H9 (cell line): ENCODE measurements around the gene DCUN1D2. TPM values are rescaled to one million over a fixed set of nuclear protein-coding genes. Genes with fewer than 3 reads are reported as not detected.

ENCODE experiments used
- DNase-seq: peaks from one replicate; pipeline ENCODE4 v3.0.0-alpha.2; 2017
- H2AFZ ChIP-seq: one replicate; pipeline ENCODE4 v1.6.1; 2013; ENCODE audit warnings: mild to moderate bottlenecking, low read length, control low read depth, moderate library complexity
- H2AK5ac ChIP-seq: 2 replicates; pipeline ENCODE4 v1.6.1; 2013; ENCODE audit warnings: low read length, control low read depth, mixed read lengths; ENCODE audit not compliant: insufficient read length
- H2BK120ac ChIP-seq: one replicate; pipeline ENCODE4 v1.6.1; 2013; ENCODE audit warnings: low read depth, mild to moderate bottlenecking, low read length, control low read depth, inconsistent platforms; ENCODE audit not compliant: poor library complexity, severe bottlenecking
- H2BK12ac ChIP-seq: 2 replicates; pipeline ENCODE4 v1.6.1; 2013; ENCODE audit warnings: low read length, control low read depth, mixed read lengths, low read depth; ENCODE audit not compliant: insufficient read length
- H2BK15ac ChIP-seq: 2 replicates; pipeline ENCODE4 v1.6.1; 2013; ENCODE audit warnings: low read depth, low read length, control low read depth
- H2BK20ac ChIP-seq: one replicate; pipeline ENCODE4 v1.6.1; 2013; ENCODE audit warnings: low read depth, mild to moderate bottlenecking, low read length, control low read depth, inconsistent platforms; ENCODE audit not compliant: poor library complexity, severe bottlenecking
- H2BK5ac ChIP-seq: 2 replicates; pipeline ENCODE4 v1.6.1; 2013; ENCODE audit warnings: low read length, control low read depth, mixed read lengths; ENCODE audit not compliant: insufficient read length
- H3K14ac ChIP-seq: 2 replicates; pipeline ENCODE4 v1.6.1; 2013; ENCODE audit warnings: low read length, control low read depth; ENCODE audit not compliant: insufficient read depth
- H3K18ac ChIP-seq: 2 replicates; pipeline ENCODE4 v1.6.1; 2013; ENCODE audit warnings: low read depth, mild to moderate bottlenecking, mixed read lengths, low read length, control low read depth; ENCODE audit not compliant: insufficient read length
- H3K23ac ChIP-seq: 2 replicates; pipeline ENCODE4 v1.6.1; 2013; ENCODE audit warnings: low read length, control low read depth, mixed read lengths, low read depth; ENCODE audit not compliant: insufficient read length
- H3K23me2 ChIP-seq: 2 replicates; pipeline ENCODE4 v1.6.1; 2013; ENCODE audit warnings: low read depth, mild to moderate bottlenecking, mixed read lengths, low read length, control low read depth; ENCODE audit not compliant: insufficient read length, poor library complexity, severe bottlenecking
- H3K27ac ChIP-seq: 2 replicates; pipeline ENCODE4 v1.5.1; 2013; ENCODE audit warnings: low read length, control low read depth, mixed read lengths, low read depth; ENCODE audit not compliant: insufficient read length
- H3K27me3 ChIP-seq: 2 replicates; pipeline ENCODE4 v1.6.1; 2013; ENCODE audit warnings: low read length, control low read depth, inconsistent platforms; ENCODE audit not compliant: insufficient read depth
- H3K4ac ChIP-seq: 2 replicates; pipeline ENCODE4 v1.6.1; 2013; ENCODE audit warnings: low read depth, mild to moderate bottlenecking, control low read depth, inconsistent platforms, low read length, moderate library complexity
- H3K4me1 ChIP-seq: 2 replicates; pipeline ENCODE4 v1.6.1; 2013; ENCODE audit warnings: low read length, control low read depth, inconsistent platforms; ENCODE audit not compliant: insufficient read depth
- H3K4me2 ChIP-seq: 2 replicates; pipeline ENCODE4 v1.6.1; 2013; ENCODE audit warnings: low read length, control low read depth, mixed read lengths; ENCODE audit not compliant: insufficient read length, insufficient read depth
- H3K56ac ChIP-seq: 2 replicates; pipeline ENCODE4 v1.6.1; 2013; ENCODE audit warnings: low read depth, mild to moderate bottlenecking, mixed read lengths, low read length, control low read depth; ENCODE audit not compliant: insufficient read length
- H3K79me1 ChIP-seq: 2 replicates; pipeline ENCODE4 v1.6.1; 2013; ENCODE audit warnings: low read depth, mild to moderate bottlenecking, moderate library complexity, low read length, control low read depth, inconsistent platforms; ENCODE audit not compliant: insufficient read depth, poor library complexity, severe bottlenecking
- H3K79me2 ChIP-seq: 2 replicates; pipeline ENCODE4 v1.6.1; 2013; ENCODE audit warnings: low read length, control low read depth, inconsistent platforms; ENCODE audit not compliant: insufficient read depth
- H3K9ac ChIP-seq: 2 replicates; pipeline ENCODE4 v1.6.1; 2013; ENCODE audit warnings: low read length, control low read depth, mixed read lengths; ENCODE audit not compliant: insufficient read length; ENCODE audit errors: extremely low read depth
- H3K9me3 ChIP-seq: one replicate; pipeline ENCODE4 v1.6.1; 2013; ENCODE audit warnings: low read depth, low read length, inconsistent platforms; ENCODE audit not compliant: control insufficient read depth
- H3T11ph ChIP-seq: one replicate; pipeline ENCODE4 v1.6.1; 2013; ENCODE audit warnings: mild to moderate bottlenecking, low read length, control low read depth, inconsistent platforms
- H4K20me1 ChIP-seq: one replicate; pipeline ENCODE4 v1.6.1; 2013; ENCODE audit not compliant: control insufficient read depth, insufficient read length, insufficient read depth
- H4K5ac ChIP-seq: 2 replicates; pipeline ENCODE4 v1.6.1; 2013; ENCODE audit warnings: low read depth, mild to moderate bottlenecking, mixed read lengths, low read length, control low read depth; ENCODE audit not compliant: insufficient read length
- H4K8ac ChIP-seq: replicated peaks from 2 replicates; pipeline ENCODE4 v1.6.1; 2013; ENCODE audit warnings: low read length, control low read depth, mixed read lengths, low read depth; ENCODE audit not compliant: insufficient read length
- H4K91ac ChIP-seq: 2 replicates; pipeline ENCODE4 v1.6.1; 2013; ENCODE audit warnings: low read depth, mild to moderate bottlenecking, moderate library complexity, mixed read lengths, low read length, control low read depth; ENCODE audit not compliant: insufficient read length
- H3K27ac Mint-ChIP-seq, 3 experiments: 2 replicates in 2 of 3; 3 replicates in 1 of 3; pipeline ENCODE4 v1.8.0; 2020 to 2021; ENCODE audit warnings: mixed read lengths in 3 of 3, mild to moderate bottlenecking in 1 of 3, moderate library complexity in 1 of 3
- H3K27me3 Mint-ChIP-seq: 2 replicates; pipeline ENCODE4 v1.8.0; 2021; ENCODE audit warnings: low read depth, mild to moderate bottlenecking, moderate library complexity, mixed read lengths
- H3K36me3 Mint-ChIP-seq, 3 experiments: 2 replicates in 2 of 3; 3 replicates in 1 of 3; pipeline ENCODE4 v1.8.0; 2020 to 2021; ENCODE audit warnings: low read depth in 3 of 3, mixed read lengths in 3 of 3; ENCODE audit not compliant: insufficient read depth in 1 of 3
- H3K4me1 Mint-ChIP-seq, 2 experiments: 2 replicates each; pipeline ENCODE4 v1.8.0; 2020; ENCODE audit warnings: mixed read lengths in 2 of 2
- H3K4me3 Mint-ChIP-seq, 2 experiments: 2 replicates in 1 of 2; 3 replicates in 1 of 2; pipeline ENCODE4 v1.8.0; 2020 to 2021; ENCODE audit warnings: mild to moderate bottlenecking in 2 of 2, mixed read lengths in 2 of 2, moderate library complexity in 1 of 2
- H3K9me3 Mint-ChIP-seq, 2 experiments: 2 replicates in 1 of 2; 3 replicates in 1 of 2; pipeline ENCODE4 v1.8.0; 2020; ENCODE audit warnings: mild to moderate bottlenecking in 2 of 2, mixed read lengths in 2 of 2, moderate library complexity in 1 of 2
- WGBS: extraction: QIAGEN DNeasy Blood & Tissue Kit; methylation state at CpG from one replicate; pipeline ENCODE4 v1.1.7; 2013; ENCODE audit warnings: missing lambda C conversion rate, low lambda C conversion rate, mixed read lengths; ENCODE audit not compliant: insufficient read length; ENCODE audit errors: extremely low coverage; 5-methylcytosine and 5-hydroxymethylcytosine counted together
- total RNA-seq: library from RNA; stranded (reverse); gene quantifications from 2 replicates; pipeline ENCODE4 v1.2.1, GENCODE V29; 2021
- TF ChIP-seq, protein P1 (sequence below): fragments of 200-600 bp; sonication (generic); conservative IDR thresholded peaks from 3 replicates; pipeline ENCODE4 v1.8.0; 2021; ENCODE audit warnings: antibody characterized with exemption, mild to moderate bottlenecking

The DCUN1D2 gene
- total RNA-seq, 1 experiment from 2014 or later = 36.8 TPM

DNA sequence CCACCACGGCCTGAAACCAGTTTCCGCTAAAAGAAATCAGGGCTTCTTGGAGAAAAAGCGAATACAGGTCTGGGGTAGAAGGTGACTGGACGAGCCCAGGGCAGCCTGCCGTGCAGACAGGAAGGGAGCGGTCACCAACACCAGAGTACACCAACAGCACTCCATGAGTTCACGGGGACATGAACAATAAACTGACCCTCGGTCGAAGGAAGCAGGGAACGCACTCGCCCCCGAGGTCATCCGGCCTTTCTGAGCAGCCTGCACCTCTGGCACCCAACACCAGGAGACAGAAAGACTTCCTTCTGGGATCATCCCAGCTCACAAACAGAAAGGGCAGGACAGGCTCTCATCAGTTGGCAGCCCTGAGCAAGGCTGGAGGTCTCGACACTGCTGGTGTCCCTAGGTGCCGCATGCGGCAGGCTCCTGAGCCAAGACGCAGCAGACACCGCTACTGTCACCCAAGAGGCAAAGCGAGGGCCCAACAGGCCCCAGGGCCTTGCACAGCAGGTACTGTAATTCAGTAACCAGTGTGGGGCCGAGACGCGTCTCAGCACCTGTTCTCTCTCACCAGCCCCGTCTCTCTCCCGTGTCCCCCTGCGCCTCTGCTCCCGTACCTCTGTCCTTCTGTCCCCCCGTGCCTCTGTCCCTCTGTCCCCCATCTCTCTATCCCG lies 18.0 kb downstream of the DCUN1D2 start:
- Histone ChIP-seq H3K4ac (no peak overlapping the region), H3K14ac (no peak overlapping the region), H2BK15ac (no peak overlapping the region), H4K5ac (no peak overlapping the region), H3K79me2 (no peaks in the 10 kb centered on the region), H2BK12ac (no peak overlapping the region), H2BK20ac (no peak overlapping the region), H2BK120ac (no peak overlapping the region), H3K9me3 (no peaks in the 10 kb centered on the region), H3K27me3 (no peaks in the 10 kb centered on the region), H3K4me1 (no peaks in the 10 kb centered on the region), H2AK5ac (no peak overlapping the region), H3K79me1 (no peaks in the 10 kb centered on the region), H4K91ac (no peak overlapping the region), H3K27ac (no peak overlapping the region), H3K23me2 (peaks cover 2% of the 10 kb centered on the region), H3K23ac (no peak overlapping the region), H4K8ac (no peak overlapping the region), H3K56ac (no peak overlapping the region), H4K20me1 (no peaks in the 10 kb centered on the region), H3T11ph (no peak overlapping the region), H2BK5ac (no peak overlapping the region), H3K18ac (no peak overlapping the region), H3K4me2 (no peak overlapping the region), H3K9ac (no peak overlapping the region), H2AFZ (no peak overlapping the region)
- H3K4me1 Mint-ChIP-seq = peaks cover 15 to 35% of the 10 kb centered on the region in 2 experiments
- H3K36me3 Mint-ChIP-seq = peaks cover 13 to 70% (median 66%) of the 10 kb centered on the region in 3 experiments
- H3K4me3 Mint-ChIP-seq = no peak overlapping the region
- no peak for DNase-seq
- peak overlapping the region; percentile 75 to 81 (median 76); a peak in 4 of 7 replicates for H3K27ac Mint-ChIP-seq
- TF ChIP-seq, protein P1, sequence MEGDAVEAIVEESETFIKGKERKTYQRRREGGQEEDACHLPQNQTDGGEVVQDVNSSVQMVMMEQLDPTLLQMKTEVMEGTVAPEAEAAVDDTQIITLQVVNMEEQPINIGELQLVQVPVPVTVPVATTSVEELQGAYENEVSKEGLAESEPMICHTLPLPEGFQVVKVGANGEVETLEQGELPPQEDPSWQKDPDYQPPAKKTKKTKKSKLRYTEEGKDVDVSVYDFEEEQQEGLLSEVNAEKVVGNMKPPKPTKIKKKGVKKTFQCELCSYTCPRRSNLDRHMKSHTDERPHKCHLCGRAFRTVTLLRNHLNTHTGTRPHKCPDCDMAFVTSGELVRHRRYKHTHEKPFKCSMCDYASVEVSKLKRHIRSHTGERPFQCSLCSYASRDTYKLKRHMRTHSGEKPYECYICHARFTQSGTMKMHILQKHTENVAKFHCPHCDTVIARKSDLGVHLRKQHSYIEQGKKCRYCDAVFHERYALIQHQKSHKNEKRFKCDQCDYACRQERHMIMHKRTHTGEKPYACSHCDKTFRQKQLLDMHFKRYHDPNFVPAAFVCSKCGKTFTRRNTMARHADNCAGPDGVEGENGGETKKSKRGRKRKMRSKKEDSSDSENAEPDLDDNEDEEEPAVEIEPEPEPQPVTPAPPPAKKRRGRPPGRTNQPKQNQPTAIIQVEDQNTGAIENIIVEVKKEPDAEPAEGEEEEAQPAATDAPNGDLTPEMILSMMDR = no peak
- no CpG with 5 or more reads among the region's 28 CpGs for WGBS
- no peaks in the 10 kb centered on the region for H3K27me3 Mint-ChIP-seq
- H3K9me3 Mint-ChIP-seq = no peaks in the 10 kb centered on the region; a peak in 1 of 5 replicates
